ENCODE measurements around the gene PHETA2.

DNA sequence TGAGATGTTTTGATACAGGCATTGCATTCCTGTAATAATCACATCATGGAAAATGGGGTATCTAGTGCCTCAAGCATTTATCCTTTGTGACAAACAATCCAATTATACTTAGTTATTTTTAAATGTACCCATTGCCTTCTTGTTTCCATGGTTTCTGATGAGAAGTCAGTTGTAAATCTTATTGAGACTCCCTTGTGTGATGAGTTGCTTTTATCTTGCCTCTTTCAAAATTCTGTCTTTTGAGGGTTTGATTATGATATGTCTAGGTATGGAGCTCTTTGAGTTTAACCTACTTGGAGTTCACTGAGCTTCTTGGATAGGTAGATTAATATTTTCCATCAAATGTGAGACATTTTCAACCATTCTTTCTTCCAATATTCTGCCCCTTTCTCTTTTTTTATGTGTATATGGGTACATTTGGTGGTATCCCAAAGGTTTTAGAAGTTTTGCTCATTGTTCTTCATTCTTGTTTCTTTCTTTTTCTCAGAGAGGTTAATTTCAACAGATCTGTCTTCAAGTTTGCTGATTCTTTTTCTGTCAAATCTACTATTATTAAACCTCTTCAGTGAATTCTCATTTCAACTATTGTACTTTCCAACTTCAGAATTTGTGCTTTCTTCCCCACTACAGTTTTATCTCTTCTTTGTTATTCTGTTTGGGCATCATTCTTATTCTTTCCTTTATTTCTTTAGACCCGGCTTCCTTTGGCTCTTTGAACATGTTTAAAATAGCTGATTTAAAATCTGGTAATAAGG, 17.1 kb upstream of the PHETA2 start:
- TF ChIP-seq RAD21 (conservative IDR thresholded peaks at IDR 0.05 in 1 of 2, IDR thresholded peaks at IDR 0.05 in 1 of 2) (no peak), TP53 (CRISPR knock-in tag; IDR thresholded peaks at IDR 0.05) (no peak), FOSB (CRISPR knock-in tag; IDR thresholded peaks at IDR 0.05) (no peak), ESRRA (IDR thresholded peaks at IDR 0.05; ENCODE audit: borderline replicate concordance, low read length) (no peak), CHD4 (IDR thresholded peaks at IDR 0.05; ENCODE audit: borderline replicate concordance) (no peak), RCOR1 (IDR thresholded peaks at IDR 0.05; ENCODE audit: low read depth, low read length) (no peak), EP300 (IDR thresholded peaks at IDR 0.05) (no peak), BHLHE40 (IDR thresholded peaks at IDR 0.05; ENCODE audit: low read depth, low read length) (no peak)
- TF ChIP-seq, protein P1, sequence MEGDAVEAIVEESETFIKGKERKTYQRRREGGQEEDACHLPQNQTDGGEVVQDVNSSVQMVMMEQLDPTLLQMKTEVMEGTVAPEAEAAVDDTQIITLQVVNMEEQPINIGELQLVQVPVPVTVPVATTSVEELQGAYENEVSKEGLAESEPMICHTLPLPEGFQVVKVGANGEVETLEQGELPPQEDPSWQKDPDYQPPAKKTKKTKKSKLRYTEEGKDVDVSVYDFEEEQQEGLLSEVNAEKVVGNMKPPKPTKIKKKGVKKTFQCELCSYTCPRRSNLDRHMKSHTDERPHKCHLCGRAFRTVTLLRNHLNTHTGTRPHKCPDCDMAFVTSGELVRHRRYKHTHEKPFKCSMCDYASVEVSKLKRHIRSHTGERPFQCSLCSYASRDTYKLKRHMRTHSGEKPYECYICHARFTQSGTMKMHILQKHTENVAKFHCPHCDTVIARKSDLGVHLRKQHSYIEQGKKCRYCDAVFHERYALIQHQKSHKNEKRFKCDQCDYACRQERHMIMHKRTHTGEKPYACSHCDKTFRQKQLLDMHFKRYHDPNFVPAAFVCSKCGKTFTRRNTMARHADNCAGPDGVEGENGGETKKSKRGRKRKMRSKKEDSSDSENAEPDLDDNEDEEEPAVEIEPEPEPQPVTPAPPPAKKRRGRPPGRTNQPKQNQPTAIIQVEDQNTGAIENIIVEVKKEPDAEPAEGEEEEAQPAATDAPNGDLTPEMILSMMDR (IDR thresholded peaks at IDR 0.05): no peak
- TF ChIP-seq, protein P2, sequence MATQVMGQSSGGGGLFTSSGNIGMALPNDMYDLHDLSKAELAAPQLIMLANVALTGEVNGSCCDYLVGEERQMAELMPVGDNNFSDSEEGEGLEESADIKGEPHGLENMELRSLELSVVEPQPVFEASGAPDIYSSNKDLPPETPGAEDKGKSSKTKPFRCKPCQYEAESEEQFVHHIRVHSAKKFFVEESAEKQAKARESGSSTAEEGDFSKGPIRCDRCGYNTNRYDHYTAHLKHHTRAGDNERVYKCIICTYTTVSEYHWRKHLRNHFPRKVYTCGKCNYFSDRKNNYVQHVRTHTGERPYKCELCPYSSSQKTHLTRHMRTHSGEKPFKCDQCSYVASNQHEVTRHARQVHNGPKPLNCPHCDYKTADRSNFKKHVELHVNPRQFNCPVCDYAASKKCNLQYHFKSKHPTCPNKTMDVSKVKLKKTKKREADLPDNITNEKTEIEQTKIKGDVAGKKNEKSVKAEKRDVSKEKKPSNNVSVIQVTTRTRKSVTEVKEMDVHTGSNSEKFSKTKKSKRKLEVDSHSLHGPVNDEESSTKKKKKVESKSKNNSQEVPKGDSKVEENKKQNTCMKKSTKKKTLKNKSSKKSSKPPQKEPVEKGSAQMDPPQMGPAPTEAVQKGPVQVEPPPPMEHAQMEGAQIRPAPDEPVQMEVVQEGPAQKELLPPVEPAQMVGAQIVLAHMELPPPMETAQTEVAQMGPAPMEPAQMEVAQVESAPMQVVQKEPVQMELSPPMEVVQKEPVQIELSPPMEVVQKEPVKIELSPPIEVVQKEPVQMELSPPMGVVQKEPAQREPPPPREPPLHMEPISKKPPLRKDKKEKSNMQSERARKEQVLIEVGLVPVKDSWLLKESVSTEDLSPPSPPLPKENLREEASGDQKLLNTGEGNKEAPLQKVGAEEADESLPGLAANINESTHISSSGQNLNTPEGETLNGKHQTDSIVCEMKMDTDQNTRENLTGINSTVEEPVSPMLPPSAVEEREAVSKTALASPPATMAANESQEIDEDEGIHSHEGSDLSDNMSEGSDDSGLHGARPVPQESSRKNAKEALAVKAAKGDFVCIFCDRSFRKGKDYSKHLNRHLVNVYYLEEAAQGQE (IDR thresholded peaks at IDR 0.05): no peak
